Activated effector memory CD4-positive, alpha-beta T cell treated with anti-CD3 and anti-CD28 coated beads, Interleukin-2, amount 50 U/mL, for 16 hours (primary cell): ENCODE data around the gene MCFD2.
"Not testable (repeated sequence)": the region's sequence is repeated elsewhere in the genome, so short reads cannot be mapped to it uniquely, and the experiment has no call there.

Experiments used
- DNase-seq: peaks from one replicate; pipeline ENCODE4 v3.0.0-alpha.2; 2020

The MCFD2 gene

DNA sequence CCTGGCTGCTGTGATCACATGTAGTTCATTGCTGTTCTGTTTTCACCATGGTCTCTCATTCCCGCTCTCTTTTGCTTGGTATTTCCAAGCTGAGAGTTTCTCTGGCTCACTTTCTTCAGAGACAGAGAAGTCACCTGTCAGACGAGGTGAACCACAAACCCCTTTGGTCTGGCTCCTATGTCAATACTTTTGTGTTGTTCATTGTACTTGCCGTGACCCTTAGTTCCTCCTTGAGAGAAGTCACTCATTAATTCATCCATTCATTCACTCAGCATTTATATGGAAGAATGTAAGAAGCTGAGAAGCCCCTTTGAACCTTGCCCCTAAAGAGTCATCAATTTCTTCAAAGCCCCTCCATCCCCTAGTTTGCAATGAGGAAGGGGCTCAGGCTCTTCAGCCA is 15.2 kb downstream of the MCFD2 start:
- DNase-seq: no peak

- no peak for DNase-seq
Observed at GRCh38 chr2:46899053-46899452, 16.6 kb downstream of the MCFD2 start.

DNA sequence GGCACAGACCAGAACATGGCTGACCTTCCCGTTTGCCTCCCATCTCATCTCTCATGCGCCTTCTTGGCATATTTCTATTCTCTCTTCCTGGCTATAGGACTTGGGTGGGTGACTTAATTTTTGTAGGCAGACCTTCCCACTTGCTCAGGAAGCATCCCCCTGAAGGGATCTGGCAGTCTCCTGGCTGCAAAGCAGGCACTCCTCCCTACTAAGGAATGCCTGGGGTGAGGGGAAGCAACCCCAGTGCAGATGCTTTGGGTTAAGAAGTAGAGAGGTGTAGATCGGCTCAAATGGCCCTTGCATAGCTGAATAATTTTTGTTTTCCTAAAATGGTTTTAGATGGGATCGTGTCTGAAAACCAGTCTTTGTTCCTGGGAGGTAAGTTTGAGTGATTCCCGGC is 17.6 kb downstream of the MCFD2 start:
- no peak for DNase-seq

DNA sequence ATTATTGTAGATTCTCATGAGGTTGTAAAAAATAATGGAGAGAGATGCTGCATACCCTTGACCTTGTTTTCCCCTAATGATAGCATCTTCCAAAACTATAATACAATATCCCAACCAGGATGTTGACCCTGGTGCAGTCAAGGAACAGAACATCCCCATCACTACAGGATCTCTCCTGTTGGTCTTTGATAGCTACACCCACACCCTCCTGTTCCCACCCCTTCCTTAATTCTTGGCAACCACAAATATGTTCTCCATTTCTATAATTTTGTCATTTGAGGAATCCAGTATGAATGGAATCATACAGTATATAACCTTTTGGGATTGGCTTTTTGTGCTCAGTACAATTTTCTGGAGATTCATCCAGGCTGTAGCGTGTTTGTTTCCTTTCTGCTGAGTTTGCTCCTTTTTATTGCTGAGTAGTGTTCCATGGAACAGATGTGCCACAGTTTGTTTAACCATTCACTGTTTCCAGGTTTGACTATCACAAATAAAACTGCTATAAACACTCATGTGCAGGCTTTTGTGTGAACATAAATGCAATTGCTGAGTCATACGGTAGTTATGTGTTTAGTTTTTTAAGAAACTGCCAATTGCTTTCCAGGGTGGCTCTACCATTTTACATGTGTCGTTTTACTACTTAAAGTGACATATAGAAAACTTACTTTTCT is 22.2 kb downstream of the MCFD2 start:
- DNase-seq: no peak

GRCh38 chr2:46891956-46892553 is 23.6 kb downstream of the MCFD2 start:
- DNase-seq: no peak

DNA sequence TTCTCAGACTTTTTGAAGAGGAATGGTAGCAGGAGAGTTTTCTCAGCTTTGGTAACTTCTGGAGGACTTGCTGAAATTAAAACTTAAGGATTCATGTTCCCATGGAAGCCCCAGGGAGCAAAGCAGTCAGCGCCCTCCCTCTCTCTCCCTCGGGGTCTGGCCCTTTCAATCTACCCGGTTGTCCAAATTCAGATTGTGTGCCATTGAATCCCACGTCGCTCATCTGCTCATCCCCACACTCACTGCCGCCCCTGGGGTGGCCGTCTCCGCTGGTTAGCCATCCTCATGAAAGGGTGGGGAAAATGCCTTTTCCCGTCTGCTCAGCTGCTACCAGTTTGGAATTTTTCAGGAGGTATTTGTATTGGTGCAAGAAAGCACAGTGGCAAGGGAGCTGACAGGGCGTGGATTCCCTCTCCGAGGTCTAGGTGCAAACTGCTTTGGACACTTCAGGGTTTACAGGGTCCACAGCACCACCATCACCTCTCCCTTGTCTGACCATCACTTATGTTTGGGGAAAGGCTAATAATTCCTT is 27.1 kb downstream of the MCFD2 start:
- DNase-seq: no peak

GRCh38 chr2:46887028-46887885 is 28.3 kb downstream of the MCFD2 start:
- no peak for DNase-seq

DNA sequence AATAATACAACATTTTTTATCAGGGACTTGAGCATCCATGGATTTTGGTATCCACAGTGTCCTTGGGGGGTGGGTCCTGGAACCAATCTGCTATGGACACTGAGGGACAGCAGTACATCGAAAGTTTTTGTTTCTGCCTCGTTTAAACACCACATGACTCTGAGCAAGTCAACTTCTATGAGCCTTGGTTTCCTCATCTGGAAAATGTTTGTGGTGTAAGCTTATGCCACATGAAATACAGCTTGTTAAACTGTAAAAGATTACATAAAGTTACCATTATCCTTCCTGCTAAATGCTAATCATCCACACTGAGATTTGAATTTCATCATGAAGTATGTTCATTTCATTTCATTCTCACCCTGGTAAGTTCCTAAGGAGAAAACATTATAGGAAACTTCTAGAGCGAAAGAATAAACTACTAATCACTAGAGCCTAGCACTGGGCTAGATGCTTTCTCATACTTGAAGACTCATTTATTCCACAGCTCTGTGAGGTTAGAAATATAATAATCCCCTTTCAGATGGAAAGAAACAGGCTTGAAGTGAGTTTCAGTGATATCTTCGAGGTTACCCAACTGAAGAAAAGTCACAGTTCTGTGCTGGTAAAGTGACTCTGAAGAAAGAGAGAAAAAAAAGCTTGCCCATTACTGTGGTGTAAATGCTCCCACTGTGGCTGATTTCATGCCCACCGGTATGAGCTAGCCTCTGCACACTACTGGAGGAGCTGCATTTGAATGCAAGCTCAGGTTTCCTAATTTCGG is 29.2 kb downstream of the MCFD2 start:
- DNase-seq: no peak

DNA sequence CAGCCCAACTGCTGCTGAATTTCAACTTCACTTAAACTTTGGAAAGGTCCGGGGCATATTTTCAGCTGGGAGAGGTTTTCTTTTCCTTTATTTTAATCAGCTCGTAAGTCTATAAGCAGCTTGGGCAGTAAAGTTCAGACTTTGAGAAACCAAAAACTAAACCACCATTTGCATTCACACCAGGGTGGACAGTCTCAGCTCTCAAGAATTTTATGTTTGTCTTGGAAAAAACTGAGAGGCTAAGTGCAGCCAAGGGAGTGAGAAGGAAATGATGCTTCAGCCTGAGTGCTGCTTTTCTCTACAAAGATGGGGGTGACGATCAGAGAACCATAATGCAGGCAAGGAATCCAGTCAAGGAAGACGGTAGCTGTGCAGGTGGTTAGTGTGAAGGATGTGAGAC is 30.2 kb downstream of the MCFD2 start:
- no peak for DNase-seq

GRCh38 chr2:46879511-46879910 is 36.1 kb downstream of the MCFD2 start:
- DNase-seq: no peak

- DNase-seq: no peak
Observed at GRCh38 chr2:46878886-46879285, 36.7 kb downstream of the MCFD2 start.

GRCh38 chr2:46878240-46878877 is 37.2 kb downstream of the MCFD2 start:
- no peak for DNase-seq

DNA sequence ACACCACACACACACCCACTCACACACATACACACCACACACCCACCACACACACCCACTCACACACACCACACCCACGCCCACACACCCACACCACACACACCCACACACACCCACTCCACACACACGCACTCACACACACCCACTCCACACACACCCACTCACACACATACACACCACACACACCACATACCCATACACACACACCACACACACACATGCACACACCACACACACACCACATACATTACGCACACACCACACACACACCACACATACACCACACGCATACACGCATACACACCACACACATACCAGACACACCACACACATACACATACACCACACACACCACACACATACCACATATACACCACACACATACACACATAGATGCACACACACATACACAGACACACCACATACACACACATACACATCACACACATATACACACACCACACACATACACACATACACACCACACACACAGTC is 37.9 kb downstream of the MCFD2 start:
- no peak for DNase-seq

DNA sequence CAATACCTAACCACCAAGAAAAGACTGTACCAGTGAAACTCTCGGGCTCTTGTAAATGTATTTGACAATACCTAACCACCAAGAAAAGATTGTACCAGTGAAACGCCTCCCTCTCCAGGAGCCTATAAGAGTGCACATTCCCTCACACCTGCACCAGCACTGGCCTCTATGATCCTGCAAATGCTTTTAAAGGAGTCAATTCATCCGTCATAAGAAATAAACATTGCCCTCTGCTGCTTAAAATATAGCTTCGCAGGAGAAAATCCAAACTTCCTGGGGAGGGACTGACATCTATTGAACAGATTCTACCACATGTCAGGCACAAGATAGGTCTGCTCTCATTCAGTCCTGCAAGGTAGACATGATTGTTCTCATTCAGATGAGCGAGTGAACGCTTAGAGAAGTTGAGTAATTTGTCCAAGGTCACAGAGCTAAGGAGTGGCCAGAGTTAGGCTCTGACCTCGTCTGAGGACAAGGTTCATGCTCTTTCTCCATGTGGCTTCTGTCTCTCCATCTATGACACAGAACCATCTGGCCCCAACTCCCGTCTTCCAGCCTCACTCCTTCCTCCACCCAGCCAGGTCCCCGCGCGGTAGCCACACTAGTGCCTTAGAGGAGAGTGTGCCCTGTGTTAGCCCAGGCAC is 38.7 kb downstream of the MCFD2 start:
- no peak for DNase-seq

- not testable (repeated sequence) for DNase-seq
Observed at GRCh38 chr2:46875962-46876689, 39.5 kb downstream of the MCFD2 start.

GRCh38 chr2:46875226-46875899 is 40.2 kb downstream of the MCFD2 start:
- DNase-seq: no peak

- DNase-seq: no peak
Observed at GRCh38 chr2:46874236-46874929, 41.2 kb downstream of the MCFD2 start.

DNA sequence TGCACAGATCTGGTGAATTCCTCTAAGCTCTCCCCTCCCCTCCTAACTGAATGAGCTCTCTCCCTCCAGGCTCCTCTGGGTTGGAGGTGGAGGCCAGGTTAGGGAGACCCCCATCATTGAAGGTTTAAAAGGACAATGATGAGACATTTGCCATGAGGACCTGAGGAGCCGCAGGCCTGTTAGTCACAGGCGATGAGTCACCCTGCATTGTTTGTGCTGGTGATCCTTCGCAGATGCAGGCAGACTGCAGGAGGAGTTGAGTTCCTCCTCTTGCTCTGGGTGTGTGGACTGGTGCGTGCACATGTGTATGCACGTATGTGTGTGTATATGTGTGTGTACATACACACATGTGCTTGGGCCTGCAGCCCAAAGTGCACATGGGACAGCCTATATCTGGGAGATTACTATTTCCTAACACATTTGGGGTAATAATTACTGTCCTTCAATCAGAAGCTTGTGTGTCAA is 42.0 kb downstream of the MCFD2 start:
- DNase-seq: no peak

DNA sequence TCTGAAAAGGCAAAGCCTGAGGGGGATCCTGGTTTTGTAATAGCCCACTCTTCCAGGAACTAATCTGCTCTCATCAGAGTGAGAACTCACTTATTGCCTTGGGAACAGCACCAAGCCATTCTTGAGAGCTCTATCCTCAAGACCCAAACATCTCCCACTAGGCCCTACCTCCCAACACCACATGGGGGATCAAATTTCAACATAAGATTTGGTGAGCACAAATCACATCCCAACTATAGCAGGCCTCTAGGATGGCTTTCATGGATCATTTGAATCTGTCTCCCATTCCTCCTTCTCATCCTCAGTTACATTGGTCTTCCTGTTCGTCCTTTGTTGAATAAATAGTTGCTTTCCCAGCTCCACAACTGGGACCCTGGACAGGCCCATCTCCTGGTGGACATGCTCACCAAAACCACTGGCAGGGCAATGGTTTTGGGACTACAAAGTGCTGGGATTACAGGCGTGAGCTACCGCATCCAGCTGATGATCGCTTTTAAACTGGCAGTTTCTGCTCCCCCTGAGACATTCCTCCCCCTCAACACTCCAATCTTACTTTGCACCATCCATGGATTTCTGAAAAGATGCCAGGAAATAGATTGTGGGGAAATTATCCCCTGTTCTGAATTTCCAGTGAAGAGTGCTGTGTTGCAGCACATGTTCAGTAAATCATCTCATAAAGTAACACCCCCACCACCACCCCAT is 42.6 kb downstream of the MCFD2 start:
- no peak for DNase-seq
